CD14-positive monocyte (primary cell): ENCODE measurements around the gene TRIM31. TPM values are rescaled to one million over a fixed set of nuclear protein-coding genes. Genes with fewer than 3 reads are reported as not detected.

Source experiments
- DNase-seq, 3 donors: peaks; one replicate each; pipeline ENCODE4 v3.0.0-alpha.2; 2011 to 2022
- H2AFZ ChIP-seq: 2 replicates; pipeline ENCODE4 v1.6.0; 2012; ENCODE audit warnings: mild to moderate bottlenecking, low read depth, low read length, inconsistent platforms; ENCODE audit not compliant: insufficient read depth, poor library complexity, severe bottlenecking
- H3K27ac ChIP-seq, 2 donors: 1 replicate in 1 of 2; 2 replicates in 1 of 2; pipeline ENCODE4 v1.5.1; 2012 to 2013; ENCODE audit warnings: low read length in 2 of 2, control low read depth in 1 of 2, inconsistent platforms in 1 of 2, low read depth in 1 of 2, mild to moderate bottlenecking in 1 of 2
- H3K27me3 ChIP-seq, 2 donors: one replicate each; pipeline versions ENCODE4 v1.6.0 to v1.6.1; 2011 to 2013; ENCODE audit warnings: low read length in 2 of 2; ENCODE audit not compliant: control insufficient read depth in 2 of 2, insufficient read depth in 2 of 2
- H3K36me3 ChIP-seq, 2 donors: replicated peaks in 1 of 2; 1 replicate in 1 of 2; 2 replicates in 1 of 2; pipeline versions ENCODE4 v1.5.1 to v1.6.1; 2012 to 2013; ENCODE audit warnings: low read length in 2 of 2, control low read depth in 1 of 2, inconsistent platforms in 1 of 2, mild to moderate bottlenecking in 1 of 2; ENCODE audit not compliant: insufficient read depth in 2 of 2, control insufficient read depth in 1 of 2
- H3K4me1 ChIP-seq, 2 donors: 1 replicate in 1 of 2; 2 replicates in 1 of 2; pipeline versions ENCODE4 v1.5.1 to v1.6.1; 2012 to 2013; ENCODE audit warnings: low read length in 2 of 2, control low read depth in 1 of 2, inconsistent platforms in 1 of 2, mild to moderate bottlenecking in 1 of 2, moderate library complexity in 1 of 2; ENCODE audit not compliant: insufficient read depth in 2 of 2, control insufficient read depth in 1 of 2
- H3K4me2 ChIP-seq: replicated peaks from 2 replicates; pipeline ENCODE3; 2012; ENCODE audit warnings: low read length, moderate library complexity, mild to moderate bottlenecking; ENCODE audit not compliant: poor library complexity, severe bottlenecking; ENCODE audit errors: extremely low read depth
- H3K4me3 ChIP-seq, 3 experiments: fragments of 200-600 bp in 1 of 3; sonication (generic) in 1 of 3; replicated peaks in 1 of 3; 1 replicate in 2 of 3; 2 replicates in 1 of 3; pipeline ENCODE4 v1.5.1; 2011 to 2013; ENCODE audit warnings: low read length in 3 of 3, mild to moderate bottlenecking in 3 of 3, control low read depth in 2 of 3, low read depth in 2 of 3, inconsistent platforms in 1 of 3, moderate library complexity in 1 of 3
- H3K79me2 ChIP-seq: 2 replicates; pipeline ENCODE4 v1.6.0; 2012; ENCODE audit warnings: mild to moderate bottlenecking, control low read depth, inconsistent platforms, low read length, moderate library complexity; ENCODE audit not compliant: insufficient read depth
- H3K9ac ChIP-seq: 2 replicates; pipeline ENCODE4 v1.6.0; 2017; ENCODE audit warnings: low read length, mild to moderate bottlenecking; ENCODE audit not compliant: insufficient read depth, poor library complexity, severe bottlenecking
- H3K9me3 ChIP-seq, 2 donors: replicated peaks in 1 of 2; 1 replicate in 1 of 2; 2 replicates in 1 of 2; pipeline versions ENCODE4 v1.5.1 to v1.6.1; 2012 to 2013; ENCODE audit warnings: low read length in 2 of 2, control low read depth in 1 of 2; ENCODE audit not compliant: control insufficient read depth in 1 of 2, insufficient read depth in 1 of 2
- H4K20me1 ChIP-seq: 2 replicates; pipeline ENCODE4 v1.6.0; 2012; ENCODE audit warnings: mild to moderate bottlenecking, low read length, control low read depth, moderate library complexity; ENCODE audit not compliant: insufficient read depth
- H3K27ac Mint-ChIP-seq, 7 donors: one replicate each; pipeline ENCODE4 v1.8.0; 2020; ENCODE audit warnings: mild to moderate bottlenecking in 7 of 7, mixed read lengths in 7 of 7, moderate library complexity in 6 of 7, inconsistent platforms in 2 of 7
- H3K27me3 Mint-ChIP-seq, 3 donors: one replicate each; pipeline ENCODE4 v1.8.0; 2021 to 2022; ENCODE audit warnings: low read depth in 3 of 3, mild to moderate bottlenecking in 3 of 3, mixed read lengths in 3 of 3, moderate library complexity in 3 of 3, inconsistent platforms in 1 of 3
- H3K36me3 Mint-ChIP-seq, 2 donors: one replicate each; pipeline ENCODE4 v1.8.0; 2020; ENCODE audit warnings: mixed read lengths in 2 of 2, inconsistent platforms in 1 of 2, mild to moderate bottlenecking in 1 of 2
- H3K4me1 Mint-ChIP-seq: one replicate; pipeline ENCODE4 v1.8.0; 2020; ENCODE audit warnings: mild to moderate bottlenecking, mixed read lengths
- H3K4me3 Mint-ChIP-seq, 2 donors: one replicate each; pipeline ENCODE4 v1.8.0; 2020; ENCODE audit warnings: mild to moderate bottlenecking in 2 of 2, mixed read lengths in 2 of 2, moderate library complexity in 1 of 2
- H3K9me3 Mint-ChIP-seq, 7 donors: one replicate each; pipeline ENCODE4 v1.8.0; 2020 to 2022; ENCODE audit warnings: mixed read lengths in 7 of 7, mild to moderate bottlenecking in 6 of 7, moderate library complexity in 6 of 7, inconsistent platforms in 2 of 7
- WGBS: methylation state at CpG from one replicate; pipeline ENCODE4 v1.1.5; 2013; ENCODE audit warnings: missing lambda C conversion rate; ENCODE audit not compliant: insufficient coverage; 5-methylcytosine and 5-hydroxymethylcytosine counted together
- intact Hi-C, 2 donors: fragments of 100-400 bp; cut with micrococcal nuclease; formaldehyde crosslinking; loops; one replicate each; pipeline versions ENCODE4 v1.15.0 to v1.15.1; 2023
- polyA plus RNA-seq, 3 donors: library from polyadenylated mRNA; depleted of rRNA in 1 of 3; unstranded in 2 of 3; stranded (reverse) in 1 of 3; fragments of 300-500 nt in 2 of 3; fragments of >200 nt in 1 of 3; fragmentation: Illumina TruSeq in 2 of 3; gene quantifications; 1 replicate in 2 of 3; 2 replicates in 1 of 3; pipeline ENCODE4 v1.2.3, GENCODE V29; 2012 to 2021
- TF ChIP-seq, protein P1 (sequence below): fragments of 200-600 bp; IDR thresholded peaks from one replicate; pipeline ENCODE4 v1.8.0; 2022; ENCODE audit warnings: antibody characterized with exemption, mild to moderate bottlenecking

Gene TRIM31
- polyA plus RNA-seq, 3 donors: not detected

DNA sequence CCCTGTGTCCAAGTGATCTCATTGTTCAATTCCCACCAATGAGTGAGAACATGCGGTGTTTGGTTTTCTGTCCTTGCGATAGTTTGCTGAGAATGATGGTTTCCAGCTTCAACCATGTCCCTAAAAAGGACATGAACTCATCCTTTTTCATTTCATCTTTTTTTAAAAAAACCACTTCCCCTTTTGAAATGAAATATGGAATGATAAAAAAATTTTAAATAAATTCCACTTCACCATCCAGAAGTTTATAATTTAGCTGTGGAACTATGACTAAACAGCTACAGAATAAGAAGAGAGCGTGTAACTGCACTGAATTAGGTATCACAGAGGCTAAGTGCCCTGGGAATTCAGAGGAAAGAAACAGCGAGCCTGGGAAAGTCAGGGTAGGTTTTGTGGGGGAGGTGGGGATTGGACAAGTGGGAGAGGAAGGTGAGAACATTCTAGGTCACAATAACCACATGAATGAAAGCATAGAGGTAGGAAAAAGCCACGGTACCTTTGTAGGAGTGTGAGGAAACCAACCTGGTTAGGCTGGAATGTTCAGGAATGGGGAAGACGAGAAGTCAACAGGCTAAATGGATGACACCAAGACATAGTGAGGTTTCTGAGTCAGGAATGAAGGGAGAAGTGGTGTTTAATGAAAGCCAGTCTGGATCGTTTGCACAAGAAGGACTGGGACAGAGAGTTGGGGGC, 37.1 kb upstream of the TRIM31 start:
- no peaks in the 10 kb centered on the region for H3K36me3 Mint-ChIP-seq
- H3K27me3 ChIP-seq: peaks cover 0 to 2% of the 10 kb centered on the region in 2 donors
- no peaks in the 10 kb centered on the region for H3K9me3 ChIP-seq
- no peaks in the 10 kb centered on the region for H4K20me1 ChIP-seq
- peaks cover 19% of the 10 kb centered on the region for H3K4me1 Mint-ChIP-seq
- H3K4me2 ChIP-seq: no peak overlapping the region
- H3K4me1 ChIP-seq: peaks cover 8 to 18% of the 10 kb centered on the region in 2 donors
- no peak overlapping the region for H3K4me3 ChIP-seq
- no peak overlapping the region for H3K4me3 Mint-ChIP-seq
- no peaks in the 10 kb centered on the region for H3K79me2 ChIP-seq
- intact Hi-C loops: no loop called here
- no peak for DNase-seq
- peaks cover 0 to 3% (median 0%) of the 10 kb centered on the region in 7 donors for H3K9me3 Mint-ChIP-seq
- TF ChIP-seq, protein P1, sequence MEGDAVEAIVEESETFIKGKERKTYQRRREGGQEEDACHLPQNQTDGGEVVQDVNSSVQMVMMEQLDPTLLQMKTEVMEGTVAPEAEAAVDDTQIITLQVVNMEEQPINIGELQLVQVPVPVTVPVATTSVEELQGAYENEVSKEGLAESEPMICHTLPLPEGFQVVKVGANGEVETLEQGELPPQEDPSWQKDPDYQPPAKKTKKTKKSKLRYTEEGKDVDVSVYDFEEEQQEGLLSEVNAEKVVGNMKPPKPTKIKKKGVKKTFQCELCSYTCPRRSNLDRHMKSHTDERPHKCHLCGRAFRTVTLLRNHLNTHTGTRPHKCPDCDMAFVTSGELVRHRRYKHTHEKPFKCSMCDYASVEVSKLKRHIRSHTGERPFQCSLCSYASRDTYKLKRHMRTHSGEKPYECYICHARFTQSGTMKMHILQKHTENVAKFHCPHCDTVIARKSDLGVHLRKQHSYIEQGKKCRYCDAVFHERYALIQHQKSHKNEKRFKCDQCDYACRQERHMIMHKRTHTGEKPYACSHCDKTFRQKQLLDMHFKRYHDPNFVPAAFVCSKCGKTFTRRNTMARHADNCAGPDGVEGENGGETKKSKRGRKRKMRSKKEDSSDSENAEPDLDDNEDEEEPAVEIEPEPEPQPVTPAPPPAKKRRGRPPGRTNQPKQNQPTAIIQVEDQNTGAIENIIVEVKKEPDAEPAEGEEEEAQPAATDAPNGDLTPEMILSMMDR: no peak
- peaks cover 2 to 7% (median 4%) of the 10 kb centered on the region in 3 donors for H3K27me3 Mint-ChIP-seq
- no peaks in the 10 kb centered on the region for H3K36me3 ChIP-seq
- no peak overlapping the region for H3K27ac Mint-ChIP-seq
- 67% methylated on average over 5 of the region's 7 CpGs for WGBS
- no peak overlapping the region for H3K9ac ChIP-seq
- H3K27ac ChIP-seq: no peak overlapping the region
- H2AFZ ChIP-seq: no peak overlapping the region

DNA sequence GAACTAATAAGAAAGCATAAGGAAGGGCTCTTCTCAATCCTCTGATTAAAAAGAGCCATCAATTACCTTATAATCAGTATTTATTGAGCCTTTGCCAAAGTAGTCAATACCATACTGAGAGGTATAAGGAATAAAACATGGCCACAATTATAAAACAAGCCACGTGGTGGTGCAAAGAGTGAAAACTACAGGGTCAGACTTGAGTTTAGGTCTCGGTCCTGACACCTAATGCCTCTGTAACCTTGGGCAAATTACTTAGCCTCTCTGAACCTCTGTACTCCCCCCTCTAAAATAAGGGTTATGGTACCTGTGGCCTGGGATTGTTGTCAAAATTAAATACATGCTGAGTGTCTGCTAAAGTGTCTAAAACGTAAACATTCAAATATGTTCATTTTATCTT, 36.3 kb upstream of the TRIM31 start:
- H4K20me1 ChIP-seq: no peaks in the 10 kb centered on the region
- peaks cover 6 to 10% (median 10%) of the 10 kb centered on the region in 3 donors for H3K27me3 Mint-ChIP-seq
- peaks cover 19% of the 10 kb centered on the region for H3K4me1 Mint-ChIP-seq

More for the DNA sequence above, 36.3 kb upstream of the TRIM31 start:
- H3K4me3 Mint-ChIP-seq: no peak overlapping the region
- no peak overlapping the region for H3K4me3 ChIP-seq
- H3K27ac ChIP-seq: no peak overlapping the region
- peaks cover 8 to 18% of the 10 kb centered on the region in 2 donors for H3K4me1 ChIP-seq
- no peaks in the 10 kb centered on the region for H3K36me3 Mint-ChIP-seq
- DNase-seq: no peak
- intact Hi-C loops: no loop called here
- H2AFZ ChIP-seq: no peak overlapping the region
- TF ChIP-seq, protein P1: no peak
- no peak overlapping the region for H3K9ac ChIP-seq
- H3K27ac Mint-ChIP-seq: no peak overlapping the region
- no peak overlapping the region for H3K4me2 ChIP-seq
- peaks cover 0 to 5% (median 0%) of the 10 kb centered on the region in 7 donors for H3K9me3 Mint-ChIP-seq
- no peaks in the 10 kb centered on the region for H3K36me3 ChIP-seq
- peaks cover 1 to 6% of the 10 kb centered on the region in 2 donors for H3K27me3 ChIP-seq
- WGBS: no CpG with 5 or more reads among the region's 3 CpGs
- H3K79me2 ChIP-seq: no peaks in the 10 kb centered on the region
- H3K9me3 ChIP-seq: no peaks in the 10 kb centered on the region
